Measurements from ENCODE around the gene SBF2. TPM values are rescaled to one million over a fixed set of nuclear protein-coding genes. Genes with fewer than 3 reads are reported as not detected.
"Not testable (repeated sequence)": the region's sequence is repeated elsewhere in the genome, so short reads cannot be mapped to it uniquely, and the experiment has no call there.

SBF2 gene
- total and polyA plus RNA-seq, 4 experiments from 2014 or later, result 0.50 to 15.4 (median 10.2) TPM

- Histone ChIP-seq H3K36me3 (ENCODE audit: insufficient read depth, low read length) (no peaks in the 10 kb centered on the region), H3K27me3 (ENCODE audit: insufficient read depth, low read length) (no peaks in the 10 kb centered on the region), H3K4me3 (ENCODE audit: low read length in 2 of 2) (no peak overlapping the region), H3K9me3 (ENCODE audit: control insufficient read depth in 1 of 2, low read length in 2 of 2) (no peaks in the 10 kb centered on the region), H3K4me1 (ENCODE audit: insufficient read depth, low read length) (no peaks in the 10 kb centered on the region), H3K27ac (ENCODE audit: low read depth, low read length) (no peak overlapping the region)
- Mint-ChIP-seq H3K27ac (peak overlapping the region in 1 of 7 donors; percentile 26), H3K36me3 (peaks cover 32 to 45% of the 10 kb centered on the region in 2 donors), H3K27me3 (no peaks in the 10 kb centered on the region), H3K4me3 (no peak overlapping the region), H3K4me1 (no peaks in the 10 kb centered on the region), H3K9me3 (no peaks in the 10 kb centered on the region)
- CTCF ChIA-PET (ENCODE audit: partially characterized antibody), result no interaction called here
- no peak for DNase-seq
- POLR2A ChIA-PET (ENCODE audit: partially characterized antibody), result no interaction called here
- intact Hi-C loops (cut with micrococcal nuclease), result no loop called here
Measured at GRCh38 chr11:9990221-9990973, 303.6 kb downstream of the SBF2 start.

- H3K4me1 ChIP-seq (ENCODE audit: insufficient read depth, low read length); H3K4me3 ChIP-seq (ENCODE audit: low read length in 2 of 2); H3K36me3 ChIP-seq (ENCODE audit: insufficient read depth, low read length); H3K27me3 ChIP-seq (ENCODE audit: insufficient read depth, low read length); intact Hi-C loops (cut with micrococcal nuclease); H3K4me3 Mint-ChIP-seq; DNase-seq; H3K27me3 Mint-ChIP-seq; CTCF ChIA-PET (ENCODE audit: partially characterized antibody); H3K9me3 Mint-ChIP-seq; H3K9me3 ChIP-seq (ENCODE audit: control insufficient read depth in 1 of 2, low read length in 2 of 2); POLR2A ChIA-PET (ENCODE audit: partially characterized antibody); H3K27ac Mint-ChIP-seq; H3K4me1 Mint-ChIP-seq; H3K27ac ChIP-seq (ENCODE audit: low read depth, low read length): not testable (repeated sequence)
- peaks cover 41 to 69% of the 10 kb centered on the region in 2 donors for H3K36me3 Mint-ChIP-seq
Measured at GRCh38 chr11:9987303-9987702, 306.7 kb downstream of the SBF2 start.

DNA sequence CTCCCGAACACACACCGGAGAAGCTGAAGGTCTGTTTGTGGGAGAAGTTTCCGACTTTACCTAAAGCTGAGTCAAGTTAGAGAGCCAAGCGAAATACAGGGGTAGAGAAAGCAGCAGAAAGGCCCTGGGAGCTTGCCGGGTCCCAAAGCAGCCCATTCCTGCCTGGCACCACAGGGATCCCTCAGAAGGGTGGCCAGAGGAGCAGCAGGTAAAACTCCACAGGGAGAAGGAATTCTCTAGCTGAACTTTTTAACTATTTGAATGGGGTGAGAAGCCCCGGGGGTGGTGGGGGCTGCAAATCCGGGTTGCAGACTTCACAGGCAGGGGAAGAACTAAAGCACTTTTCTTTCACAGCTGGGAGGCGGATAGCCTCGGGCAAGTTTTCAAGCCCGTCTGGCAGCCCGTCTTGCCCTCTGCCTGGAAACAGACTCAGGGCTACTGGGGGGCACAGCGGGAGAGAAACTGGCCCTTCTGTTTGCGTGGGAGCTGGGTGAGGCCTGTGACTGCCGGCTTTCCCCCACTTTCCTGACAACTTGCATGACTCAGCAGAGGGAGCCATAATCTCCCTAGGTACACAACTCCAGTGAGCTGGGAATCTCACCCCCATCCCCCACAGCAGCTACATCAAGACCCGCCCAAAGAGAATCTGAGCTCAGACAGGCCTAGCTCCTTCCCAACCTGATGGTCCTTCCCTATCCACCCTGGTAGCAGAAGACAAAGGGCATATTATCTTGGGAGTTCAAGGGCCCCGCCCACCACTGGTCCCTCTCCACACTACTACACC, 311.0 kb downstream of the SBF2 start:
- Histone ChIP-seq H3K36me3 (ENCODE audit: insufficient read depth, low read length) (no peaks in the 10 kb centered on the region), H3K9me3 (ENCODE audit: control insufficient read depth in 1 of 2, low read length in 2 of 2) (no peaks in the 10 kb centered on the region), H3K27me3 (ENCODE audit: insufficient read depth, low read length) (no peaks in the 10 kb centered on the region), H3K4me1 (ENCODE audit: insufficient read depth, low read length) (no peaks in the 10 kb centered on the region), H3K4me3 (ENCODE audit: low read length in 2 of 2) (no peak overlapping the region), H3K27ac (ENCODE audit: low read depth, low read length) (no peak overlapping the region)
- Mint-ChIP-seq H3K27ac (no peak overlapping the region), H3K27me3 (no peaks in the 10 kb centered on the region), H3K36me3 (peaks cover 32 to 44% of the 10 kb centered on the region in 2 donors), H3K4me3 (no peak overlapping the region), H3K9me3 (no peaks in the 10 kb centered on the region), H3K4me1 (no peaks in the 10 kb centered on the region)
- CTCF ChIA-PET (ENCODE audit: partially characterized antibody), result interaction anchor here (5.5 kb wide), 1 partner anchor 10 kb away, joined by 20 read pairs; no protein-coding TSS in a partner anchor
- intact Hi-C loops (cut with micrococcal nuclease), result no loop called here
- no peak for DNase-seq
- POLR2A ChIA-PET (ENCODE audit: partially characterized antibody), result no interaction called here

DNA sequence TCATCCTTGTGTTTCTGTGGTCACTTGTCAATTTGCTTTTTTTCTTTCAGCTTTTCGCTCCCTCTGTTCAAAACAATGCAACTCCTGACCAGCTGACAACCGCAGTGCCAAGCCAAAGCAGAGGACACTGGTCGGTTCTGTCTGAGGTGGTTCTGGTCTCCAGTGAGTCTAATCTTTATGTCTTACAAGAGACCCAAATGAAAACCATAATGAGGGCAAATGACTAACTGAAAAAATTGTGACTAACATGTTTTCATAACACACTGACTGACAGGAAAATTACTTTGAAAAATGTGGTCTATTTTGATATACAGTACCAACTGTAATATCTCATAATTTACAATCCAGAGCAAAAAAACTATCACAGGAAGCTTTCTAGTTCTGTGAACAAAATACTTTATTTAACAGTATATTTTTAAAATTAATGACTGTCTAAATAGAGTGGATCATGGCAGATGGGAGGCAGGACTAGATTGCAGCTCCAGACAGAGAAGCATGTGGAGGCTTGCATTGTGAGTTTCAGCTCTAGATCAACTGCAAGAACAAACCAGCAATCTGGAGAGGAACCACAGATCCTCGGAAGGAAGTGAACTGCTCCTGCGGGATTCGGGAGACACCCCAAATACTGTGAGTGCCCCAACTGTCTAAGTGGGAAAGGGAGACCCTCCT, 311.8 kb downstream of the SBF2 start:
- no peaks in the 10 kb centered on the region for H3K4me1 Mint-ChIP-seq
- Histone ChIP-seq H3K9me3 (ENCODE audit: control insufficient read depth in 1 of 2, low read length in 2 of 2) (no peaks in the 10 kb centered on the region), H3K27ac (ENCODE audit: low read depth, low read length) (no peak overlapping the region), H3K27me3 (ENCODE audit: insufficient read depth, low read length) (no peaks in the 10 kb centered on the region), H3K4me3 (ENCODE audit: low read length in 2 of 2) (no peak overlapping the region), H3K36me3 (ENCODE audit: insufficient read depth, low read length) (no peaks in the 10 kb centered on the region), H3K4me1 (ENCODE audit: insufficient read depth, low read length) (no peaks in the 10 kb centered on the region)
- no peaks in the 10 kb centered on the region for H3K9me3 Mint-ChIP-seq
- no peak for DNase-seq
- peaks cover 25 to 37% of the 10 kb centered on the region in 2 donors for H3K36me3 Mint-ChIP-seq
- intact Hi-C loops (cut with micrococcal nuclease), result no loop called here
- no peaks in the 10 kb centered on the region for H3K27me3 Mint-ChIP-seq
- H3K27ac Mint-ChIP-seq, result no peak overlapping the region
- POLR2A ChIA-PET (ENCODE audit: partially characterized antibody), result no interaction called here
- CTCF ChIA-PET (ENCODE audit: partially characterized antibody), result interaction anchor here (5.5 kb wide), 1 partner anchor 9 kb away, joined by 20 read pairs; no protein-coding TSS in a partner anchor
- no peak overlapping the region for H3K4me3 Mint-ChIP-seq

DNA sequence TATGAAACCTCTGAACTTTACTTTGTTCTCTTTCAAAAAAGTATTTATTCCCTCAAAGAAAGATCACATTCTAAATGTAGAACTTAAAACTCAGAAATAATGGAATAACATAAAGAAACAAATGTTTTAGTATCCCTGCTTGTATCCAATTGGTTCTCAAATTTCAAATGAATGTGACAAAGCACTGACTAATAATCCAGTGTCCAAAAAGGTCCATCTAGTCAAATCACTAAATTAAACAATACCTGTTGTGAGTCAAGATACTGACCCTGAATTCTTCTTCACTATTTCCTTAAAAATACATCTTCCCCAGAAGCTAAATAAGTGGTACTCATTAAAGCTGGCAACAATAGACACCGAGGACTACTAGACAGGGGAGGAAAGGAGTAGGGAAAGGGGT, 313.1 kb downstream of the SBF2 start:
- no peak overlapping the region for H3K27ac Mint-ChIP-seq
- H3K4me3 Mint-ChIP-seq, result no peak overlapping the region

DNA sequence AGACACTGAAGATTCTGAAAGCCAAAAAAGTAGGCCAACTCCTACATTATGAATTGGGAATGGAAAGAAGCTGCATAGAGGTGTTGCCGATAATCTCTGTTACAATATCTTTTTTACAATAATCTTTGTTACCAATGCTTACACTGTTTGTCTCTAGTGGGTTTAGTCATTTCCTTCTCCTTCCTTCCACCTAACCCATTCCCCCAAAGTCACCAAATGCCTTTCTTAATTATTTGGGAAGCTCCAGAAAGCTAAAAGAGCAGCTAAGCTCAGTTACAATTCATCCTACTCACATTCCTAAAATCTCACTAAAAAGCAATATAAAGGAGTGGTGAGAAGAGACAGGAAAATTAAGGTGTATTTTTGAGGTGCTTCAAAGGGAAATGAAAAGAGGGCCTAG, 316.5 kb downstream of the SBF2 start:
- Histone ChIP-seq H3K9me3 (ENCODE audit: control insufficient read depth in 1 of 2, low read length in 2 of 2) (no peaks in the 10 kb centered on the region), H3K4me1 (ENCODE audit: insufficient read depth, low read length) (no peaks in the 10 kb centered on the region), H3K27ac (ENCODE audit: low read depth, low read length) (no peak overlapping the region), H3K4me3 (ENCODE audit: low read length in 2 of 2) (no peak overlapping the region), H3K36me3 (ENCODE audit: insufficient read depth, low read length) (no peaks in the 10 kb centered on the region), H3K27me3 (ENCODE audit: insufficient read depth, low read length) (no peaks in the 10 kb centered on the region)
- intact Hi-C loops (cut with micrococcal nuclease), result no loop called here
- Mint-ChIP-seq H3K4me3 (no peak overlapping the region), H3K36me3 (peaks cover 2 to 6% of the 10 kb centered on the region in 2 donors), H3K27ac (no peak overlapping the region), H3K9me3 (no peaks in the 10 kb centered on the region), H3K4me1 (no peaks in the 10 kb centered on the region), H3K27me3 (no peaks in the 10 kb centered on the region)
- DNase-seq, result no peak
- POLR2A ChIA-PET (ENCODE audit: partially characterized antibody), result no interaction called here
- CTCF ChIA-PET (ENCODE audit: partially characterized antibody), result no interaction called here

More for the DNA sequence above, 313.1 kb downstream of the SBF2 start:
- H3K36me3 Mint-ChIP-seq, result peaks cover 17 to 24% of the 10 kb centered on the region in 2 donors
- H3K9me3 Mint-ChIP-seq, result no peaks in the 10 kb centered on the region
- ChIA-PET CTCF (ENCODE audit: partially characterized antibody) (no interaction called here), POLR2A (ENCODE audit: partially characterized antibody) (no interaction called here)
- DNase-seq, result no peak
- intact Hi-C loops (cut with micrococcal nuclease), result no loop called here
- Histone ChIP-seq H3K36me3 (ENCODE audit: insufficient read depth, low read length) (no peaks in the 10 kb centered on the region), H3K27ac (ENCODE audit: low read depth, low read length) (no peak overlapping the region), H3K9me3 (ENCODE audit: control insufficient read depth in 1 of 2, low read length in 2 of 2) (no peaks in the 10 kb centered on the region), H3K27me3 (ENCODE audit: insufficient read depth, low read length) (no peaks in the 10 kb centered on the region), H3K4me3 (ENCODE audit: low read length in 2 of 2) (no peak overlapping the region), H3K4me1 (ENCODE audit: insufficient read depth, low read length) (no peaks in the 10 kb centered on the region)
- no peaks in the 10 kb centered on the region for H3K27me3 Mint-ChIP-seq
- H3K4me1 Mint-ChIP-seq, result no peaks in the 10 kb centered on the region

DNA sequence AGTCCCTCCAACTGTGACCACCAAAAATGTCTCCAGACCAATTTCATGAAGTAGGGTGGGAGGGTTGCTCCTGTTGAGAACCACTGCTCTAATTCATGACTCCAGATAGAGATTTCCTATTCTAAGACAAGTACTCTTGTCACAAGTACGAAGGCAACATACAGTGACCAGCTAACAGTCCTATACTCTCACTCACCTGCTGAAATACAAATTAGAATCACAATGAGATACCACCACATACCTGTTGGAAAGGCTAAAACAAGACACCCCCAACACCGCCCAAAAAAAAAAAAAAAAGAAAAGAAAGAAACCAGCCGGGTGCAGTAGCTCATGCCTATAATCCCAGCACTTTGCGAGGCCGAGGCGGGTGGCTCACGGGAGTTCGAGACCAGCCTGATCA, 319.6 kb downstream of the SBF2 start:
- intact Hi-C loops (cut with micrococcal nuclease), result loop anchor here (5.0 kb wide), 2 partner anchors 348 to 442 kb away; no protein-coding TSS in a partner anchor

More for the DNA sequence above, 319.6 kb downstream of the SBF2 start:
- Histone ChIP-seq H3K36me3 (ENCODE audit: insufficient read depth, low read length) (no peaks in the 10 kb centered on the region), H3K4me3 (ENCODE audit: low read length in 2 of 2) (no peak overlapping the region), H3K27ac (ENCODE audit: low read depth, low read length) (no peak overlapping the region), H3K27me3 (ENCODE audit: insufficient read depth, low read length) (no peaks in the 10 kb centered on the region), H3K9me3 (ENCODE audit: control insufficient read depth in 1 of 2, low read length in 2 of 2) (no peaks in the 10 kb centered on the region), H3K4me1 (ENCODE audit: insufficient read depth, low read length) (no peaks in the 10 kb centered on the region)
- peaks cover 0 to 3% of the 10 kb centered on the region in 2 donors for H3K36me3 Mint-ChIP-seq
- no peaks in the 10 kb centered on the region for H3K27me3 Mint-ChIP-seq
- H3K9me3 Mint-ChIP-seq, result no peaks in the 10 kb centered on the region
- H3K4me1 Mint-ChIP-seq, result no peaks in the 10 kb centered on the region
- ChIA-PET CTCF (ENCODE audit: partially characterized antibody) (interaction anchor here (0.7 to 3.4 kb wide), 2 partner anchors 10 to 763 kb away, joined by 3 to 20 read pairs; no protein-coding TSS in a partner anchor), POLR2A (ENCODE audit: partially characterized antibody) (no interaction called here)
- H3K4me3 Mint-ChIP-seq, result no peak overlapping the region
- H3K27ac Mint-ChIP-seq, result no peak overlapping the region
- no peak for DNase-seq
